ENCODE measurements around the gene ACBD6.

- no peak for TF ChIP-seq GABPA (IDR thresholded peaks at IDR 0.05 in 1 of 2, conservative IDR thresholded peaks at IDR 0.05 in 1 of 2)
- TF ChIP-seq, protein P1, sequence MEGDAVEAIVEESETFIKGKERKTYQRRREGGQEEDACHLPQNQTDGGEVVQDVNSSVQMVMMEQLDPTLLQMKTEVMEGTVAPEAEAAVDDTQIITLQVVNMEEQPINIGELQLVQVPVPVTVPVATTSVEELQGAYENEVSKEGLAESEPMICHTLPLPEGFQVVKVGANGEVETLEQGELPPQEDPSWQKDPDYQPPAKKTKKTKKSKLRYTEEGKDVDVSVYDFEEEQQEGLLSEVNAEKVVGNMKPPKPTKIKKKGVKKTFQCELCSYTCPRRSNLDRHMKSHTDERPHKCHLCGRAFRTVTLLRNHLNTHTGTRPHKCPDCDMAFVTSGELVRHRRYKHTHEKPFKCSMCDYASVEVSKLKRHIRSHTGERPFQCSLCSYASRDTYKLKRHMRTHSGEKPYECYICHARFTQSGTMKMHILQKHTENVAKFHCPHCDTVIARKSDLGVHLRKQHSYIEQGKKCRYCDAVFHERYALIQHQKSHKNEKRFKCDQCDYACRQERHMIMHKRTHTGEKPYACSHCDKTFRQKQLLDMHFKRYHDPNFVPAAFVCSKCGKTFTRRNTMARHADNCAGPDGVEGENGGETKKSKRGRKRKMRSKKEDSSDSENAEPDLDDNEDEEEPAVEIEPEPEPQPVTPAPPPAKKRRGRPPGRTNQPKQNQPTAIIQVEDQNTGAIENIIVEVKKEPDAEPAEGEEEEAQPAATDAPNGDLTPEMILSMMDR (IDR thresholded peaks at IDR 0.05; ENCODE audit: low read depth, low read length, missing input control) = no peak
- TF ChIP-seq, protein P2, sequence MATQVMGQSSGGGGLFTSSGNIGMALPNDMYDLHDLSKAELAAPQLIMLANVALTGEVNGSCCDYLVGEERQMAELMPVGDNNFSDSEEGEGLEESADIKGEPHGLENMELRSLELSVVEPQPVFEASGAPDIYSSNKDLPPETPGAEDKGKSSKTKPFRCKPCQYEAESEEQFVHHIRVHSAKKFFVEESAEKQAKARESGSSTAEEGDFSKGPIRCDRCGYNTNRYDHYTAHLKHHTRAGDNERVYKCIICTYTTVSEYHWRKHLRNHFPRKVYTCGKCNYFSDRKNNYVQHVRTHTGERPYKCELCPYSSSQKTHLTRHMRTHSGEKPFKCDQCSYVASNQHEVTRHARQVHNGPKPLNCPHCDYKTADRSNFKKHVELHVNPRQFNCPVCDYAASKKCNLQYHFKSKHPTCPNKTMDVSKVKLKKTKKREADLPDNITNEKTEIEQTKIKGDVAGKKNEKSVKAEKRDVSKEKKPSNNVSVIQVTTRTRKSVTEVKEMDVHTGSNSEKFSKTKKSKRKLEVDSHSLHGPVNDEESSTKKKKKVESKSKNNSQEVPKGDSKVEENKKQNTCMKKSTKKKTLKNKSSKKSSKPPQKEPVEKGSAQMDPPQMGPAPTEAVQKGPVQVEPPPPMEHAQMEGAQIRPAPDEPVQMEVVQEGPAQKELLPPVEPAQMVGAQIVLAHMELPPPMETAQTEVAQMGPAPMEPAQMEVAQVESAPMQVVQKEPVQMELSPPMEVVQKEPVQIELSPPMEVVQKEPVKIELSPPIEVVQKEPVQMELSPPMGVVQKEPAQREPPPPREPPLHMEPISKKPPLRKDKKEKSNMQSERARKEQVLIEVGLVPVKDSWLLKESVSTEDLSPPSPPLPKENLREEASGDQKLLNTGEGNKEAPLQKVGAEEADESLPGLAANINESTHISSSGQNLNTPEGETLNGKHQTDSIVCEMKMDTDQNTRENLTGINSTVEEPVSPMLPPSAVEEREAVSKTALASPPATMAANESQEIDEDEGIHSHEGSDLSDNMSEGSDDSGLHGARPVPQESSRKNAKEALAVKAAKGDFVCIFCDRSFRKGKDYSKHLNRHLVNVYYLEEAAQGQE (IDR thresholded peaks at IDR 0.05) = no peak
Measured at GRCh38 chr1:180271272-180272255, 230.8 kb downstream of the ACBD6 start.

Data from liver (tissue), 3 donors.